ENCODE data around the gene PDZD2. TPM values are rescaled to one million over a fixed set of nuclear protein-coding genes. Genes with fewer than 3 reads are reported as not detected.
"Not testable (repeated sequence)": the region's sequence is repeated elsewhere in the genome, so short reads cannot be mapped to it uniquely, and the experiment has no call there.

PDZD2 gene
- total and polyA plus RNA-seq, 9 donors: 4.6 to 12.6 (median 7.9) TPM

GRCh38 chr5:32001284-32001683, 362.4 kb downstream of the PDZD2 start:
- WGBS (ENCODE audit: insufficient coverage): 85% methylated on average over 8 of the region's 11 CpGs
- Histone ChIP-seq H3K4me1 (ENCODE audit: control insufficient read depth, insufficient read depth, low read length) (peaks cover 2% of the 10 kb centered on the region), H3K27ac (ENCODE audit: low read length) (no peak overlapping the region), H3K27me3 (ENCODE audit: control insufficient read depth, insufficient read depth, low read length) (no peaks in the 10 kb centered on the region), H3K4me3 (ENCODE audit: low read length) (no peak overlapping the region), H3K36me3 (ENCODE audit: control insufficient read depth, insufficient read depth, low read length) (no peaks in the 10 kb centered on the region), H3K9me3 (replicated peaks; ENCODE audit: control insufficient read depth, low read depth, low read length) (no peaks in the 10 kb centered on the region)
- no peak for DNase-seq

- no peaks in the 10 kb centered on the region for H3K36me3 ChIP-seq (ENCODE audit: control insufficient read depth, insufficient read depth, low read length)
- H3K27ac ChIP-seq (ENCODE audit: low read length): no peak overlapping the region
- no peaks in the 10 kb centered on the region for H3K27me3 ChIP-seq (ENCODE audit: control insufficient read depth, insufficient read depth, low read length)
- WGBS (ENCODE audit: insufficient coverage): 62% methylated on average over 9 of the region's 11 CpGs
- H3K4me1 ChIP-seq (ENCODE audit: control insufficient read depth, insufficient read depth, low read length): peaks cover 2% of the 10 kb centered on the region
- H3K9me3 ChIP-seq (replicated peaks; ENCODE audit: control insufficient read depth, low read depth, low read length): no peaks in the 10 kb centered on the region
- DNase-seq: no peak
- H3K4me3 ChIP-seq (ENCODE audit: low read length): no peak overlapping the region
Measured at GRCh38 chr5:32001707-32002106, 362.8 kb downstream of the PDZD2 start.

DNA sequence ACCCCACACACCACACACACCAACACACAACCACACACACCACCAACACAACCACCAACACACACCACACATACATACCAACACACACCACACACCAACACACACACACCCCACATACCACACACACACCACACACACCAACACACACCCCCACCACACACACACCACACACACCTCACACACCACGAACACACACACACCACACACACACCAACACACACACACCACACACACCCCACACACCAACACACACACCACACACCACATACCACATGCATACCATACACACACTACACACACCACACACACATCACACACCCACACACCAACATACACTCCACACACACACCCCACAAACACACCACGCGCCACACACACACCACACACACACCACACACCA, 363.8 kb downstream of the PDZD2 start:
- DNase-seq: no peak
- H3K27ac ChIP-seq (ENCODE audit: low read length): no peak overlapping the region
- H3K9me3 ChIP-seq (replicated peaks; ENCODE audit: control insufficient read depth, low read depth, low read length): no peaks in the 10 kb centered on the region
- H3K4me1 ChIP-seq (ENCODE audit: control insufficient read depth, insufficient read depth, low read length): peaks cover 2% of the 10 kb centered on the region
- no peaks in the 10 kb centered on the region for H3K36me3 ChIP-seq (ENCODE audit: control insufficient read depth, insufficient read depth, low read length)
- no peak overlapping the region for H3K4me3 ChIP-seq (ENCODE audit: low read length)
- WGBS (ENCODE audit: insufficient coverage): 100% methylated on average over 1 of the region's 3 CpGs
- H3K27me3 ChIP-seq (ENCODE audit: control insufficient read depth, insufficient read depth, low read length): no peaks in the 10 kb centered on the region

GRCh38 chr5:32003981-32004380, 365.1 kb downstream of the PDZD2 start:
- Histone ChIP-seq H3K36me3 (ENCODE audit: control insufficient read depth, insufficient read depth, low read length) (no peaks in the 10 kb centered on the region), H3K27ac (ENCODE audit: low read length) (no peak overlapping the region), H3K9me3 (replicated peaks; ENCODE audit: control insufficient read depth, low read depth, low read length) (no peaks in the 10 kb centered on the region), H3K4me1 (ENCODE audit: control insufficient read depth, insufficient read depth, low read length) (peaks cover 2% of the 10 kb centered on the region), H3K4me3 (ENCODE audit: low read length) (no peak overlapping the region), H3K27me3 (ENCODE audit: control insufficient read depth, insufficient read depth, low read length) (no peaks in the 10 kb centered on the region)
- WGBS (ENCODE audit: insufficient coverage): 100% methylated on average over 2 of the region's 4 CpGs
- no peak for DNase-seq

DNA sequence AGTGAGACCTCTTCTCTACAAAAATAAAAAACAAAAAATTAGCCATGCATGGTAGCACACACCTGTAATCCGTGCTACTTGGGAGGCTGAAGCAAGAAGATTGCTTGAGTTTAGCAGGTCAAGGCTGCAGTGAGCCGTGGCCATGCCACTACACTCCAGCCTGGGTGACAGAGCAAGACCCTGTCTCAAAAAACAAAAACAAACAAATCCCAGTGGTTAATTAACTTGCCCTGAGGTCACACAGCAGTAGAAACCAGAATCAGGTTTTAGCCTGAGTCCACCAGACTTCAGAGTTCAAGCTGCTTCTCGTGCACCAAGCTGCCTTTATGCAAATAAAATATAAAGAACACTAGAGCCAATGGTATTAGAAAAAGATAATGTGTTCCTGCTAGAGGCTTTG, 365.5 kb downstream of the PDZD2 start:
- Histone ChIP-seq H3K27me3 (ENCODE audit: control insufficient read depth, insufficient read depth, low read length) (no peaks in the 10 kb centered on the region), H3K36me3 (ENCODE audit: control insufficient read depth, insufficient read depth, low read length) (no peaks in the 10 kb centered on the region), H3K27ac (ENCODE audit: low read length) (no peak overlapping the region), H3K4me3 (ENCODE audit: low read length) (no peak overlapping the region), H3K4me1 (ENCODE audit: control insufficient read depth, insufficient read depth, low read length) (peaks cover 2% of the 10 kb centered on the region), H3K9me3 (replicated peaks; ENCODE audit: control insufficient read depth, low read depth, low read length) (no peaks in the 10 kb centered on the region)
- 84% methylated on average over 2 of the region's 3 CpGs for WGBS (ENCODE audit: insufficient coverage)
- DNase-seq: no peak

GRCh38 chr5:32008746-32009145, 369.8 kb downstream of the PDZD2 start:
- H3K9me3 ChIP-seq (replicated peaks; ENCODE audit: control insufficient read depth, low read depth, low read length): no peaks in the 10 kb centered on the region
- H3K4me3 ChIP-seq (ENCODE audit: low read length): no peak overlapping the region
- 91% methylated on average over 9 of the region's 9 CpGs for WGBS (ENCODE audit: insufficient coverage)
- H3K4me1 ChIP-seq (ENCODE audit: control insufficient read depth, insufficient read depth, low read length): no peaks in the 10 kb centered on the region
- H3K36me3 ChIP-seq (ENCODE audit: control insufficient read depth, insufficient read depth, low read length): no peaks in the 10 kb centered on the region
- H3K27ac ChIP-seq (ENCODE audit: low read length): no peak overlapping the region
- no peaks in the 10 kb centered on the region for H3K27me3 ChIP-seq (ENCODE audit: control insufficient read depth, insufficient read depth, low read length)
- DNase-seq: no peak

GRCh38 chr5:32013658-32014057, 374.7 kb downstream of the PDZD2 start:
- 43% methylated on average over 4 of the region's 7 CpGs for WGBS (ENCODE audit: insufficient coverage)
- H3K27me3 ChIP-seq (ENCODE audit: control insufficient read depth, insufficient read depth, low read length): no peaks in the 10 kb centered on the region
- peaks cover 11% of the 10 kb centered on the region for H3K4me1 ChIP-seq (ENCODE audit: control insufficient read depth, insufficient read depth, low read length)
- H3K9me3 ChIP-seq (replicated peaks; ENCODE audit: control insufficient read depth, low read depth, low read length): no peaks in the 10 kb centered on the region
- no peak for DNase-seq
- no peak overlapping the region for H3K27ac ChIP-seq (ENCODE audit: low read length)
- no peaks in the 10 kb centered on the region for H3K36me3 ChIP-seq (ENCODE audit: control insufficient read depth, insufficient read depth, low read length)
- no peak overlapping the region for H3K4me3 ChIP-seq (ENCODE audit: low read length)

DNA sequence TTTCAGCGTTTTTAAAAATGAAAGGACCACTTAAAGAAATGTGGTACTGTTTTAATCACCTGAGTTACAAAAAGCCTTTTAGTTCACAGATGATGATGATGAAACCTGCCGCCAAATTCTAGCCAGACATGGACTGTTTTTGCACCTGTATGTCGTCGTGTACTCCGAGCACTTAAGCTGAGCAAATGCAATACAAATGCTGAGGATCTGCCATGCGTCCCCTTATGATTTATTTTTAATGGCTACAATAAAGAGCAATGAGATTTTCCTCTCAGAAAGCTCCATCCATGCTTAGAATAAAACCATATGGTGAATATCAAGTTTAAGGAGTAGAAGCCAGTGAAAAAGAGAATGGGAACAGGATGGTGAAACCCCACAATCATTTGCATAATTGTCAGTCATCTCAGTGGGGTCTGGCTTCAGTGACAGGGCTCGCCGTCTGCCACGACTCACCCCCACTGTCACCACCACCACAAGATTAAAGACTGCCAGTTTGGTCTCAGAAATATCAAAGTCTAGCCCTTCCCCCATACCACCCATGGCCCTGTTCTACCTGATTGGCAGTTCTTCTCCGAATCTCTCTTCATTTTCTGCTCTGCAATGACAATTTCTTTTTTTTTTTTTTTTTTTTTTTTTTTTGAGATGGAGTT, 375.3 kb downstream of the PDZD2 start:
- Histone ChIP-seq H3K36me3 (ENCODE audit: control insufficient read depth, insufficient read depth, low read length) (no peaks in the 10 kb centered on the region), H3K4me3 (ENCODE audit: low read length) (no peak overlapping the region), H3K4me1 (ENCODE audit: control insufficient read depth, insufficient read depth, low read length) (peaks cover 12% of the 10 kb centered on the region), H3K27me3 (ENCODE audit: control insufficient read depth, insufficient read depth, low read length) (no peaks in the 10 kb centered on the region), H3K9me3 (replicated peaks; ENCODE audit: control insufficient read depth, low read depth, low read length) (no peaks in the 10 kb centered on the region), H3K27ac (ENCODE audit: low read length) (no peak overlapping the region)
- no peak for DNase-seq
- 40% methylated on average over 1 of the region's 10 CpGs for WGBS (ENCODE audit: insufficient coverage)

- H3K36me3 ChIP-seq (ENCODE audit: control insufficient read depth, insufficient read depth, low read length); H3K27me3 ChIP-seq (ENCODE audit: control insufficient read depth, insufficient read depth, low read length); H3K9me3 ChIP-seq (replicated peaks; ENCODE audit: control insufficient read depth, low read depth, low read length); H3K4me3 ChIP-seq (ENCODE audit: low read length); H3K27ac ChIP-seq (ENCODE audit: low read length); DNase-seq: not testable (repeated sequence)
- WGBS (ENCODE audit: insufficient coverage): 97% methylated on average over 7 of the region's 9 CpGs
- peaks cover 12% of the 10 kb centered on the region for H3K4me1 ChIP-seq (ENCODE audit: control insufficient read depth, insufficient read depth, low read length)
Measured at GRCh38 chr5:32015262-32015661, 376.3 kb downstream of the PDZD2 start.

DNA sequence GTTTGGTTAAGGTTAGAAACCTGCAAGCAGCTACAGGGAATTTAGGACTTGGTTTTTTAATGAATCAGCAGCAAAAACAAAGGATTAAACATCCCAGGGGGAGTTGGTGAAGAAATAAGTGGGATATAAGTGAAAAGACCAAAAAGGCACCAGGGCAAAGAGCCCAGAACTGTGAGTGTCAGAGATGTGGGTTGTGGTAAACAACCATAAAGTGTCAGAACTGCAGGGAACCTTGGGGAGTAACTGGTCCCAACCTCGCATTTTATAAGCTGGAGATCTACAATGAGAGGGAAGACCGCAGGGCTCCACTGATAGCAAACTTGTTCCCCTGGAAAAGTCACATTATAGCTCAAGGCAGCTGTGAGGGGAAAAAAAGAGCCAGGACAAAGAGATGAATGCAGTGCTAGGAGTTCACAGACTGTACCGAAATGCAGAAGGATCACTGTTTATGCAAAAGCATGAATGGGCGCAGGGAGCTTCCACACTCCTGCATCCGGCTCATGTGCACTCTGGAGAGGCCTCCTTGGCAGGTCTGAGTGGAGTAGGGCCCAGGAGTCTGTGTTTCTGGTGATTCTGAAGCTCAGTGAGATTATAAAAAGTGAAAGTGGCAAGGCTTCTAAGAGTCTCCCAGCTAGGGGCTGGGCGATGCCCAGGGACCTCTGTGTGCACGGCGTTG, 378.9 kb downstream of the PDZD2 start:
- peak; percentile 74 for DNase-seq
- H3K4me1 ChIP-seq (ENCODE audit: control insufficient read depth, insufficient read depth, low read length): peaks cover 12% of the 10 kb centered on the region

More for the DNA sequence above, 378.9 kb downstream of the PDZD2 start:
- H3K27ac ChIP-seq (ENCODE audit: low read length): peak overlapping the region; percentile 57
- H3K9me3 ChIP-seq (replicated peaks; ENCODE audit: control insufficient read depth, low read depth, low read length): no peaks in the 10 kb centered on the region
- H3K27me3 ChIP-seq (ENCODE audit: control insufficient read depth, insufficient read depth, low read length): no peaks in the 10 kb centered on the region
- no peak overlapping the region for H3K4me3 ChIP-seq (ENCODE audit: low read length)
- 31% methylated on average over 8 of the region's 8 CpGs for WGBS (ENCODE audit: insufficient coverage)
- H3K36me3 ChIP-seq (ENCODE audit: control insufficient read depth, insufficient read depth, low read length): no peaks in the 10 kb centered on the region
